ENCODE measurements around the gene TENT5C.

DNA sequence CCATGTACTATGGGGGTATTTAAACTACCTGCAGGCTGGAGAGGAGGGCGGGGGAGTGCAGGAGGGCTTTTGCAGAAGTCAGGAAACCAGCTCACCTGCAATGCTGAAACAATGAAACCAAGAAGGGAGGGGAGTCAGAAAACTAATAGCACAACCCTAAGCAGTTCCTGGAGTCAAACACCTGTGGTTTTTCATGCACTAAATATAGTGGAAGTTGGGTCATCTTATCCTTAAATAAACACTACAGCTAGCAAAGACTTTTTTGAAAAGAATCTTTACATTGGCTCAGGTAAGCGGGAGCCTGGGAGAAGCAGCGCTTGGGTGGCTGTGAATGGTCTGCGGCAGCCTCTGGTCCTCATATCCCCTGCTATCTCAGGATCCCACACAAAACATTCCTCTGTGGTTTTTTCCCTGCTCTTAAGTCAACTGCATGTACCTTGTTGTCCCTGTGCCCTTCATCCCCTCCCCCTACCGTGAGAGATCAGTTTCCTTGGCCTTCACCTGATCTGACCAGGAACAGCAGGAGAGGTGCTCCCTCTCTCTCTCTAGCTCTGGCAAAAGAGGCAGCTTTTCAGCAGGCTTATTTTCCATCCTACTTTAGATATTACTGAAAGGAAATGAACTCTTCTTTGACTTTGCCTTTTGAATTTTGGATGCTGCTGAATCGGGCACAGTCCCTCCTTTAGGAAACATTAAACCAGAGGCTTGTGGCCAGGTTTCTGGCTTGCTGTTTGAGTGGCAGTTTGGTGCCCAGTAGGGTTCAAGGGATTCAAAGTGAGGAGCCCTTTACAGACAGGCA lies 26.6 kb downstream of the TENT5C start:
- TF ChIP-seq, protein P1, sequence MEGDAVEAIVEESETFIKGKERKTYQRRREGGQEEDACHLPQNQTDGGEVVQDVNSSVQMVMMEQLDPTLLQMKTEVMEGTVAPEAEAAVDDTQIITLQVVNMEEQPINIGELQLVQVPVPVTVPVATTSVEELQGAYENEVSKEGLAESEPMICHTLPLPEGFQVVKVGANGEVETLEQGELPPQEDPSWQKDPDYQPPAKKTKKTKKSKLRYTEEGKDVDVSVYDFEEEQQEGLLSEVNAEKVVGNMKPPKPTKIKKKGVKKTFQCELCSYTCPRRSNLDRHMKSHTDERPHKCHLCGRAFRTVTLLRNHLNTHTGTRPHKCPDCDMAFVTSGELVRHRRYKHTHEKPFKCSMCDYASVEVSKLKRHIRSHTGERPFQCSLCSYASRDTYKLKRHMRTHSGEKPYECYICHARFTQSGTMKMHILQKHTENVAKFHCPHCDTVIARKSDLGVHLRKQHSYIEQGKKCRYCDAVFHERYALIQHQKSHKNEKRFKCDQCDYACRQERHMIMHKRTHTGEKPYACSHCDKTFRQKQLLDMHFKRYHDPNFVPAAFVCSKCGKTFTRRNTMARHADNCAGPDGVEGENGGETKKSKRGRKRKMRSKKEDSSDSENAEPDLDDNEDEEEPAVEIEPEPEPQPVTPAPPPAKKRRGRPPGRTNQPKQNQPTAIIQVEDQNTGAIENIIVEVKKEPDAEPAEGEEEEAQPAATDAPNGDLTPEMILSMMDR (IDR thresholded peaks at IDR 0.05) = no peak
- TF ChIP-seq POLR2A (IDR thresholded peaks at IDR 0.05) = no peak

Data from breast epithelium (tissue), 3 donors.